Esophagus (tissue), 2 donors: ENCODE data around the gene RNF17. TPM values are rescaled to one million over a fixed set of nuclear protein-coding genes. Genes with fewer than 3 reads are reported as not detected.
"Not testable (repeated sequence)": the region's sequence is repeated elsewhere in the genome, so short reads cannot be mapped to it uniquely, and the experiment has no call there.

Experiments
- H3K27ac ChIP-seq, 2 donors: one replicate each; pipeline ENCODE4 v1.5.1; 2013; ENCODE audit warnings: low read depth in 2 of 2, mild to moderate bottlenecking in 2 of 2, inconsistent platforms in 1 of 2, low read length in 1 of 2, moderate library complexity in 1 of 2
- H3K27me3 ChIP-seq, 2 donors: one replicate each; pipeline ENCODE4 v1.6.1; 2013; ENCODE audit warnings: low read length in 2 of 2, control low read depth in 1 of 2, mild to moderate bottlenecking in 1 of 2; ENCODE audit not compliant: insufficient read depth in 2 of 2, control insufficient read depth in 1 of 2
- H3K36me3 ChIP-seq, 2 donors: one replicate each; pipeline ENCODE4 v1.6.1; 2013; ENCODE audit warnings: low read length in 1 of 2; ENCODE audit not compliant: control insufficient read depth in 2 of 2, insufficient read depth in 2 of 2
- H3K4me1 ChIP-seq, 2 donors: one replicate each; pipeline ENCODE4 v1.6.1; 2013; ENCODE audit warnings: low read length in 1 of 2; ENCODE audit not compliant: control insufficient read depth in 2 of 2, insufficient read depth in 2 of 2
- H3K4me3 ChIP-seq, 2 donors: one replicate each; pipeline ENCODE4 v1.5.1; 2013; ENCODE audit warnings: low read length in 2 of 2, mild to moderate bottlenecking in 2 of 2, low read depth in 1 of 2, moderate library complexity in 1 of 2
- H3K9me3 ChIP-seq, 2 donors: one replicate each; pipeline ENCODE4 v1.6.1; 2013; ENCODE audit warnings: mild to moderate bottlenecking in 2 of 2, low read depth in 1 of 2, low read length in 1 of 2, moderate library complexity in 1 of 2; ENCODE audit not compliant: control insufficient read depth in 2 of 2, insufficient read depth in 1 of 2
- WGBS, 2 donors: extraction: QIAGEN DNeasy Blood & Tissue Kit; methylation state at CpG; one replicate each; pipeline ENCODE4 v1.1.7; 2013; 5-methylcytosine and 5-hydroxymethylcytosine counted together
- polyA plus RNA-seq, 2 donors: library from polyadenylated mRNA; stranded (reverse); fragments of 200-250 nt; gene quantifications; one replicate each; pipeline ENCODE4 v1.2.3, GENCODE V29; 2013
- donor health status: healthy with polysubstance abuse.
- donor health status: Bipolar disorder and iron deficiency.

The RNF17 gene
- polyA plus RNA-seq, 2 donors: not detected

DNA sequence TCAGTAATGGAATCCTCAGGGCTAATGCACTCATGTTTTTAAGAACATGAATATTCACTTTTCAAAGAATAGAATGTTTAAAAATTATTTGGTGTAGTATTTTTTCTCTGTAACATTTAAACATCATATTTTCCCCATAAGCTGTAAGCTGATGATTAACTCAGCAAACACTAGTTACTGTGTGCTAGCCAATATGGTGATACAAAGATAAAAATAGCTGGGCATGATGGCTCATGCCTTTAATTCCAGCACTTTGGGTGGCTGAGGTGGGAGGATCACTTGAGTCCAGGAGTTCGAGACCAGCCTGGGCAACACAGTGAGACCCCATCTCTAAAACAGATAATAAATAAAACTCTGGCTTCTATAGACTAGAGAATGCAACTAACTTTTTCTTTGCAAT is 13.2 kb downstream of the RNF17 start:
- H3K4me3 ChIP-seq: no peak overlapping the region
- no peak overlapping the region for H3K27ac ChIP-seq
- no peaks in the 10 kb centered on the region for H3K36me3 ChIP-seq
- WGBS, 2 donors: 59 to 78% methylated on average over 1 of the region's 1 CpG
- no peaks in the 10 kb centered on the region for H3K9me3 ChIP-seq
- no peaks in the 10 kb centered on the region for H3K4me1 ChIP-seq
- no peaks in the 10 kb centered on the region for H3K27me3 ChIP-seq

DNA sequence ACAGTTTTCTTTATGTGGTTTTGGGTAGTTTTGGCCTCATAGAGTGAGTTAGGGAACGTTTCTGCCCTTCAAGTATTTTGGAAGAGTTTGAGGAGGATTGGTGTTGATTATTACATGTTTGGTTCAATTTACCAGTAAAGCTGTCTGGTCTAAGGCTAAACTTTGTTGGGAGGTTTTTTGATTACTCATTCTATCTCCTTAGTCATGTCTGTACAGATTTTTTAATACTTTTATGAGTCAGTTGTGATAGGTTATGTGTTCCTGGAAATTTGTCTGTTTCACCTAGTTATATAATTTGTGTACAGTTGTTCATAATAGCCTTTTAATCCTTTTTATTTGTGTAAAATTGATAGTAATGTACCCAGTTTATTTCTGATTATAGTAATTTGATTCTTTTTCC is 20.4 kb downstream of the RNF17 start:
- Histone ChIP-seq H3K9me3 (no peaks in the 10 kb centered on the region), H3K36me3 (no peaks in the 10 kb centered on the region), H3K27ac (no peak overlapping the region), H3K27me3 (no peaks in the 10 kb centered on the region), H3K4me3 (no peak overlapping the region), H3K4me1 (no peaks in the 10 kb centered on the region)
- WGBS, 2 donors: 23 to 37% methylated on average over 1 of the region's 1 CpG

DNA sequence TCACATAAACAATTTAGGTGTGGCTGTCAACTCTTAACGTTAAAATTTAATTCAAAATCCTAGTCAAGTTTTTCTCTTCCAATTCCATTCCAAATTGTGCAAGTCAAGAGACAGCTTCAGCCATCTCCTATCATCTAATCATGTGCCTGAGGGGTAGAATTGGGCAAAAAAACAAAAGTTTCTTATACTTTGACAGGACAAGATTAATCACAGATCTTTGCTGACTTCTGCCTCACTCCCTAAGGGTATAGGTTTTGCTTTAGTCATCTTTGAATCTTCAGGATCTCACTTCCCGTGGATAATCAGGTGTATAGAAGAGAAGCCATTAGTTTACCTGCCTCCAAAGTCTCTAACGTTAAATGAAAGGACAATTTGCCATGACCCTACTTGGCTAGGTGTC is 24.6 kb downstream of the RNF17 start:
- Histone ChIP-seq H3K27ac (no peak overlapping the region), H3K27me3 (no peaks in the 10 kb centered on the region), H3K36me3 (no peaks in the 10 kb centered on the region), H3K4me1 (no peaks in the 10 kb centered on the region), H3K9me3 (no peaks in the 10 kb centered on the region), H3K4me3 (no peak overlapping the region)
- 39 to 40% methylated on average over 3 of the region's 3 CpGs for WGBS, 2 donors

DNA sequence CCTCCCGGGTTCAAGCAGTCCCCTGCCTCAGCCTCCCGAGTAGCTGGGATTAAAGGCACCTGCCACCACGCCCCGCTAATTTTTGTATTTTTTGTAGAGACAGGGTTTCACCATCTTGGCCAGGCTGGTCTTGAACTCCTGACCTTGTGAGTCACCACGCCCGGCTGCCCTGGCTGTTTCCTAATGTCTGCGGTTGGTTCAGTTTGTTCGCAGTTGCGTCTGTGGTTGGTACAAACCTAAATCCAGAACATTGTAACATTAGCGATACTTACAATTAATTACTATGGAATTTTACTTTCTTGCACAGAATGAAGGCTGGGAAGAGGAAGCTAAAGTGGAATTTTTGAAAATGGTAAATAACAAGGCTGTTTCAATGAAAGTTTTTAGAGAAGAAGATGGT is 38.1 kb downstream of the RNF17 start:
- Histone ChIP-seq H3K27ac (no peak overlapping the region), H3K4me1 (no peaks in the 10 kb centered on the region), H3K4me3 (no peak overlapping the region), H3K9me3 (no peaks in the 10 kb centered on the region), H3K27me3 (no peaks in the 10 kb centered on the region), H3K36me3 (no peaks in the 10 kb centered on the region)
- WGBS, 2 donors: 76 to 84% methylated on average over 10 of the region's 10 CpGs

DNA sequence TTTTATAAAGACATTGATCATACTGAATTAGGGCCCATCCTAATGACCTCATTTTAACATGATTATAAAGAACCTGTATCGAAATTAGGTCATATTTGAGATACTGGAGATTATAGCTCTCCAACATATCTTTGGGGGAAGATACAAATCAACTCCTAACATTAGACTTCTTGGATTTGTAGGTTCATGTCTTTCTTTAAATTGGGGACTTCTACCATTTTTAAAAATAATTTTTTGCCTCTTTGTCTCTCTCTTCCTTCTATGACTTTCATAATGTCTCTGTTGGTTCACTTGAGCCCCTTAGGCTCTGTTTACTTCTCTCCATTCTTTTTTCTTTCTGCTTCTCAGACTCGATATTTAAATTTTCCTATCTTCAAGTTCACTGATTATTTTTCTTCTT is 57.2 kb downstream of the RNF17 start:
- Histone ChIP-seq H3K27ac (no peak overlapping the region), H3K4me3 (no peak overlapping the region), H3K4me1 (no peaks in the 10 kb centered on the region), H3K9me3 (no peaks in the 10 kb centered on the region), H3K27me3 (no peaks in the 10 kb centered on the region), H3K36me3 (no peaks in the 10 kb centered on the region)
- 76 to 82% methylated on average over 2 of the region's 2 CpGs for WGBS, 2 donors

DNA sequence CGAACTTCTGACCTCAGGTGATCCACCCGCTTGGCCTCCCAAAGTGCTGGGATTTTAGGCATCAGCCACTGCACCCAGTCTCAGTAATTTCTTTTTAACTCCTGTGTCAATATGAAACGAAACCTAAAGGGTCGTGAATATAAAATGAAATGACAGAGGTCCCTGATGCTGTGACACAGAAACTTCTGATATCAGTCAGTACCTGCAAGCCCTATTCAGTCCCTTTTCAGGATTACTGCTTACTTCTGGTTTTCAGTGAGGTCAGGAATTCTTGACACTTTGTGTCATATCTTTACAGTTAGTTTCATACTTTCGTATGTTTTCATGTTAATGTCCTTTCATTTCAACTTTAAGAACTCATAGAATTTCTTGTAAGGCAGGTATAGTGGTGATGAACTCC is 58.7 kb downstream of the RNF17 start:
- Histone ChIP-seq H3K4me3 (no peak overlapping the region), H3K27me3 (no peaks in the 10 kb centered on the region), H3K36me3 (no peaks in the 10 kb centered on the region), H3K4me1 (no peaks in the 10 kb centered on the region), H3K9me3 (no peaks in the 10 kb centered on the region), H3K27ac (no peak overlapping the region)
- WGBS, 2 donors: 87 to 89% methylated on average over 5 of the region's 5 CpGs

DNA sequence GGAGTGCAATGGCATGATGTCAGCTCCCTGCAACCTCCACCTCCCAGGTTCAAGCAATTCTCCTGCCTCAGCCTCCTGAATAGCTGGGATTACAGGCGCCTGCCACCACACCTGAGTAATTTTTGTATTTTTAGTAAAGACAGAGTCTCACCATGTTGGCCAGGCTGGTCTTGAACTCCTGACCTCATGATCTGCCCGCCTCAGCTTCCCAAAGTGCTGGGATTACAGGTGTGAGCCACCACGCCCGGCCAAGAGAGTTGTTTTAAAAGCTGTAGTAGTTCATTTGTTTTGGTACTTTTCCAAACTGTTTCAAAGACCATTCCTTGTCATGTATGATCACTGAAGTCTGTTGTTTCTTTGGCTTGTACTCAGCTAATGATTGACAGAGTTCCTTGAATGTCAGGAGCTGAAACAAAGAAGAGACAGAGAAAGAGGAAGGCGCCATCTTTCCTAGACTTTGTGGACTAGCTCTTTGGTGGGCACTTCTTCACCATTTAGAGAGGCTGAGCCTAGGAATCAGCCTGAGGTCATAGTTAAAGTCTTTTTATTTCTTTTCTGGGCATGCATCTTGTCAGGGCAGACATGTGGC is 59.2 kb downstream of the RNF17 start:
- H3K27me3 ChIP-seq, H3K4me3 ChIP-seq, H3K27ac ChIP-seq, H3K9me3 ChIP-seq, H3K36me3 ChIP-seq, H3K4me1 ChIP-seq: not testable (repeated sequence)
- 82 to 83% methylated on average over 5 of the region's 5 CpGs for WGBS, 2 donors

DNA sequence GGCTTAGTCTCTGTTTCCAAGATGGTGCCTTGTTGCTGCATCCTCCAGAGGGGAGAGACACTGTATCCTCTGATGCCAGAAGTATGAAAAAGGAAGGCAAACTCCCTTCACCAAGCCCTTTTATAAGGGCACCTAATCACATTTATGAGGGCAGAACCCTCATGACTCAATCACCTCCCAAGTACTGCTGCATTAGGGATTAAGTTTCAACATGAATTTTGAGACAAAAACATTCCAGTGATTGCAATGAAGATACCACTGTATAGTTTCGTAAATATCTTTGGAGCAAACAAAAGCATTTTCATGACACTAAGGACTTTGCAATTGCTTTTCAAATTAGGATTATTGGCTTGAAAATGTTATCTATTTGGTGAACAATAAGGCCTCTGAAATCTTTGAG is 63.8 kb downstream of the RNF17 start:
- Histone ChIP-seq H3K4me1 (no peaks in the 10 kb centered on the region), H3K27me3 (no peaks in the 10 kb centered on the region), H3K36me3 (no peaks in the 10 kb centered on the region), H3K27ac (no peak overlapping the region), H3K9me3 (no peaks in the 10 kb centered on the region), H3K4me3 (no peak overlapping the region)
- WGBS, 2 donors: 85 to 87% methylated on average over 1 of the region's 1 CpG

DNA sequence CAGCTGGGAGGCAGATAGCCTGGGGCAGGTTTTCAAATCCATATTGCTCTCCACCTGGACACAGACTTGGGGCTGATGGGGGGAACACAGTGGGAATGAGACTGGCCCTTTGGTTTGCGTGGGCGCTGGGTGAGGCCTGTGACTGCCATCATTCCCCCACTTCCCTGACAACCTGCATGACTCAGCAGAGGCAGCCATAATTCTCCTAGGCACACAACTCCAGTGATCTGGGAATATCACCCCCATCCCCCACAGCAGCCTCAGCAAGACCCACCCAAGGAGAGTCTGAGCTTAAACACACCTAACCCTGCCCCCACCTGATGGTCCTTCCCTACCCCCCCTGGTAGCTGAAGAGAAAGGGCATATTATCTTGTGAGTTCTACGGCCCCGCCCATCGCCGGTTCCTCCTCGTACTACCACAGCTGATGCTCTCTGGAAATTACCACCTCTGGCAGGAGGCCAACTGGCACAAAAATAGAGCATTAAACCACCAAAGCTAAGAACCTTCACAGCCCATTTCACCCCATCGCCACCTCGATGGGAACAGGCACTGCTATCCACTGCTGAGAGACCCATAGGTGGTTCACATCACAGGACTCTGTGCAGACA is 71.0 kb downstream of the RNF17 start:
- Histone ChIP-seq H3K27ac (no peak overlapping the region), H3K4me3 (no peak overlapping the region), H3K9me3 (no peaks in the 10 kb centered on the region), H3K4me1 (no peaks in the 10 kb centered on the region), H3K27me3 (no peaks in the 10 kb centered on the region), H3K36me3 (no peaks in the 10 kb centered on the region)
- WGBS, 2 donors: 74 to 81% methylated on average over 9 of the region's 9 CpGs

DNA sequence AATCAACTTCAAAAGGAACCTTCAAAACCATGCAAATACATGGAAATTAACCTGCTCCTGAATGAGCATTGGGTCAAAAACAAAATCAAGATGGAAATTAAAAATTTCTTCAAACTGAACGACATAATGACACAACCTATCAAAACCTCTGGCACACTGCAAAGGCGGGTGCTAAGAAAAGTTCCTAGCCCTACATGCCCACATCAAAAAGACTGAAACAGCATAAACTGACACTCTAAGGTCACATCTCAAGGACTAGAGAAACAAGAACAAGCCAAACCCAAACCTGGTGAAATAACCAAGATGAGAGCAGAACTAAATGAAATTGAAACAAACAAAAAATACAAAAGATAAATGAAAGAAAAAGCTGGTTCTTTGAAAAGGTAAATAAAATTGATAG is 73.6 kb downstream of the RNF17 start:
- H3K27ac ChIP-seq, H3K36me3 ChIP-seq, H3K9me3 ChIP-seq, H3K27me3 ChIP-seq, H3K4me3 ChIP-seq, H3K4me1 ChIP-seq: not testable (repeated sequence)
- 82 to 89% methylated on average over 2 of the region's 2 CpGs for WGBS, 2 donors
